AG09309 (cell line): ENCODE measurements around the gene ZFP69B.

Experiments used
- DNase-seq: peaks from one replicate; pipeline ENCODE4 v3.0.0-alpha.2; 2010; ENCODE audit warnings: low read depth
- H3K4me3 ChIP-seq: 2 replicates; pipeline ENCODE4 v1.5.1; 2011; ENCODE audit warnings: mild to moderate bottlenecking, low read depth, low read length, moderate library complexity; ENCODE audit not compliant: control insufficient read depth
- CTCF ChIP-seq: IDR thresholded peaks from 2 replicates; pipeline ENCODE4 v1.5.1; 2011; ENCODE audit warnings: mild to moderate bottlenecking, low read depth, low read length, inconsistent platforms; ENCODE audit not compliant: insufficient read depth, control insufficient read depth; ENCODE audit errors: missing control alignments

ZFP69B gene

GRCh38 chr1:40454873-40455272, 4.6 kb downstream of the ZFP69B start:
- no peak for TF ChIP-seq CTCF
- H3K4me3 ChIP-seq = no peak overlapping the region
- DNase-seq = no peak

GRCh38 chr1:40462956-40463590, 12.8 kb downstream of the ZFP69B start:
- no peak for TF ChIP-seq CTCF
- no peak for DNase-seq
- no peak overlapping the region for H3K4me3 ChIP-seq

GRCh38 chr1:40469327-40469726, 19.1 kb downstream of the ZFP69B start:
- TF ChIP-seq CTCF = no peak
- no peak for DNase-seq
- no peak overlapping the region for H3K4me3 ChIP-seq

GRCh38 chr1:40475268-40475667, 25.0 kb downstream of the ZFP69B start:
- no peak for DNase-seq
- TF ChIP-seq CTCF = no peak
- H3K4me3 ChIP-seq = no peak overlapping the region

- TF ChIP-seq CTCF = no peak
- DNase-seq = no peak
- H3K4me3 ChIP-seq = peak within 1 kb of the TSS; percentile 80
These were observed 26.8 kb downstream of the ZFP69B start, which contains the start of gene ZFP69 for GRCh38 chr1:40476924-40477677. Gene ZFP69, plus strand, starts transcription at chr1:40477290. Its CDS starts 2,072 bp downstream, at chr1:40479362.

GRCh38 chr1:40477678-40478053, 27.4 kb downstream of the ZFP69B start:
- H3K4me3 ChIP-seq = peak overlapping the region; percentile 80
- no peak for TF ChIP-seq CTCF
- DNase-seq = no peak
